Pancreas (tissue), 10 donors: ENCODE measurements around the gene SORCS2. TPM values are rescaled to one million over a fixed set of nuclear protein-coding genes. Genes with fewer than 3 reads are reported as not detected.

Experiments
- ATAC-seq, 4 donors: fragments of 200-7000 bp; cut with Tn5 transposase; one replicate each; pipeline versions ENCODE4 v1.8.0 to v1.9.1; 2020; ENCODE audit warnings: mild to moderate bottlenecking in 4 of 4, moderate library complexity in 4 of 4
- DNase-seq, 6 donors: peaks; one replicate each; pipeline ENCODE4 v3.0.0-alpha.2; 2020
- FAIRE-seq: peaks from 2 replicates; lab custom pipeline; 2012; peaks lifted over from hg19 to GRCh38; lab: Jason Lieb, UNC
- H3K27ac ChIP-seq, 4 donors: fragments of 200-600 bp; sonication (generic); 1 replicate in 3 of 4; 2 replicates in 1 of 4; pipeline versions ENCODE4 v1.5.0 to v1.8.0; 2020
- H3K27me3 ChIP-seq, 4 donors: fragments of 200-600 bp; one replicate each; pipeline ENCODE4 v1.8.0; 2021
- H3K36me3 ChIP-seq, 3 donors: fragments of 200-600 bp; sonication (generic) in 1 of 3; one replicate each; pipeline versions ENCODE4 v1.5.0 to v1.8.0; 2020 to 2021
- H3K4me1 ChIP-seq, 3 donors: fragments of 200-600 bp; one replicate each; pipeline ENCODE4 v1.8.0; 2021
- H3K4me3 ChIP-seq, 4 donors: fragments of 200-600 bp; sonication (generic) in 2 of 4; one replicate each; pipeline versions ENCODE4 v1.5.0 to v1.8.0; 2020 to 2021
- H3K9me3 ChIP-seq, 4 donors: fragments of 200-600 bp; one replicate each; pipeline ENCODE4 v1.8.0; 2021
- CTCF ChIP-seq, 4 donors: fragments of 200-600 bp; sonication (generic) in 3 of 4; IDR thresholded peaks; one replicate each; pipeline versions ENCODE4 v1.5.0 to v1.8.0; 2021; ENCODE audit warnings: antibody characterized with exemption in 4 of 4
- WGBS, 2 donors: extraction: QIAGEN DNeasy Blood & Tissue Kit; methylation state at CpG; one replicate each; pipeline ENCODE4 v1.1.7; 2013; 5-methylcytosine and 5-hydroxymethylcytosine counted together
- intact Hi-C, 3 donors: fragments of 100-400 bp; cut with DNase I; formaldehyde crosslinking; loops; one replicate each; pipeline versions ENCODE4 v1.11.1 to v1.14.2; 2022
- polyA plus RNA-seq, 2 donors: library from polyadenylated mRNA; stranded (reverse); fragments of 200-250 nt; gene quantifications; one replicate each; pipeline ENCODE4 v1.2.3, GENCODE V29; 2013
- total RNA-seq, 6 donors: library from RNA; stranded (reverse); fragmentation: NEBNext Ultra II Directional in 4 of 6; extraction: Animal tissue kit (Norgen Biotek cat#: 25700) in 4 of 6; gene quantifications; one replicate each; pipeline versions ENCODE4 v1.2.1 to v1.2.4, GENCODE V29; 2021 to 2023
- donor health status: healthy with polysubstance abuse.
- donor health status: DM: no; HTN: no; CAD: no; lungs with moderate emphysema.
- donor health status: DM: no; HTN: no; CAD: no.
- donor health status: control.
- donor health status: control.
- donor health status: Bipolar disorder and iron deficiency.
- donor health status: DM: yes; HTN: yes; CAD: no.
- donor health status: DM: no; HTN: no; CAD: no.
- donor health status: DM: no; HTN: no; CAD: no.
- donor health status: DM: yes; HTN: yes; CAD: no.

The SORCS2 gene
- total and polyA plus RNA-seq, 8 donors, result 0.14 to 1.7 (median 0.42) TPM

GRCh38 chr4:7531640-7531994, 339.3 kb downstream of the SORCS2 start:
- H3K9me3 ChIP-seq, result no peaks in the 10 kb centered on the region
- intact Hi-C loops, result no loop called here
- no peaks in the 10 kb centered on the region for H3K27me3 ChIP-seq
- no peak overlapping the region for H3K27ac ChIP-seq
- FAIRE-seq (no peak), ATAC-seq (no peak), DNase-seq (peak in 1 of 6 donors; percentile 39)
- no peak for TF ChIP-seq CTCF (IDR thresholded peaks at IDR 0.05)
- no peaks in the 10 kb centered on the region for H3K36me3 ChIP-seq
- no peaks in the 10 kb centered on the region for H3K4me1 ChIP-seq
- 61 to 65% methylated on average over 8 of the region's 8 CpGs for WGBS, 2 donors
- no peak overlapping the region for H3K4me3 ChIP-seq

GRCh38 chr4:7532043-7532442, 339.7 kb downstream of the SORCS2 start:
- Histone ChIP-seq H3K9me3 (no peaks in the 10 kb centered on the region), H3K4me1 (no peaks in the 10 kb centered on the region), H3K4me3 (no peak overlapping the region), H3K27me3 (no peaks in the 10 kb centered on the region), H3K27ac (no peak overlapping the region), H3K36me3 (no peaks in the 10 kb centered on the region)
- intact Hi-C loops, result no loop called here
- peak in 1 of 6 donors; percentile 19 for DNase-seq
- ATAC-seq, result no peak
- no peak for TF ChIP-seq CTCF (IDR thresholded peaks at IDR 0.05)
- no peak for FAIRE-seq
- WGBS, 2 donors, result 57 to 59% methylated on average over 8 of the region's 8 CpGs

- Histone ChIP-seq H3K9me3 (no peaks in the 10 kb centered on the region), H3K36me3 (no peaks in the 10 kb centered on the region), H3K27me3 (no peaks in the 10 kb centered on the region), H3K4me1 (no peaks in the 10 kb centered on the region), H3K27ac (no peak overlapping the region), H3K4me3 (no peak overlapping the region)
- intact Hi-C loops, result no loop called here
- FAIRE-seq (no peak), ATAC-seq (no peak), DNase-seq (no peak)
- 72 to 84% methylated on average over 8 of the region's 8 CpGs for WGBS, 2 donors
- TF ChIP-seq CTCF (IDR thresholded peaks at IDR 0.05), result no peak
Measured at GRCh38 chr4:7533267-7533666, 340.9 kb downstream of the SORCS2 start.

- H3K9me3 ChIP-seq, result no peaks in the 10 kb centered on the region
- intact Hi-C loops, result no loop called here
- no peak overlapping the region for H3K4me3 ChIP-seq
- ATAC-seq (no peak), DNase-seq (no peak), FAIRE-seq (no peak)
- no peak for TF ChIP-seq CTCF (IDR thresholded peaks at IDR 0.05)
- H3K27ac ChIP-seq, result no peak overlapping the region
- no peaks in the 10 kb centered on the region for H3K4me1 ChIP-seq
- WGBS, 2 donors, result 86 to 93% methylated on average over 10 of the region's 10 CpGs
- no peaks in the 10 kb centered on the region for H3K27me3 ChIP-seq
- no peaks in the 10 kb centered on the region for H3K36me3 ChIP-seq
Measured at GRCh38 chr4:7535094-7535493, 342.8 kb downstream of the SORCS2 start.

- no peak for ATAC-seq
- no peak for FAIRE-seq
- WGBS, 2 donors, result 65 to 72% methylated on average over 11 of the region's 11 CpGs
Measured at GRCh38 chr4:7535619-7536018, 343.3 kb downstream of the SORCS2 start.

More at GRCh38 chr4:7535619-7536018, 343.3 kb downstream of the SORCS2 start:
- Histone ChIP-seq H3K27ac (no peak overlapping the region), H3K36me3 (no peaks in the 10 kb centered on the region), H3K4me1 (no peaks in the 10 kb centered on the region), H3K9me3 (no peaks in the 10 kb centered on the region), H3K27me3 (no peaks in the 10 kb centered on the region), H3K4me3 (no peak overlapping the region)
- intact Hi-C loops, result no loop called here
- TF ChIP-seq CTCF (IDR thresholded peaks at IDR 0.05), result no peak
- DNase-seq, result no peak
